Trophoblast cell (in vitro differentiated cells and primary cell): Measurements from ENCODE around the gene SCN2B.

ENCODE experiments used
- DNase-seq, 2 donors: peaks; one replicate each; pipeline ENCODE4 v3.0.0-alpha.2; 2016
- H2AFZ ChIP-seq: 2 replicates; pipeline ENCODE4 v1.6.1; 2013; ENCODE audit warnings: low read length, moderate library complexity, mild to moderate bottlenecking; ENCODE audit not compliant: insufficient read depth, poor library complexity
- H2AK5ac ChIP-seq: 2 replicates; pipeline ENCODE4 v1.6.1; 2013; ENCODE audit warnings: mild to moderate bottlenecking, low read length
- H2BK120ac ChIP-seq: 2 replicates; pipeline ENCODE4 v1.6.1; 2013; ENCODE audit warnings: low read length, mild to moderate bottlenecking, moderate library complexity; ENCODE audit not compliant: insufficient read depth, poor library complexity
- H2BK12ac ChIP-seq: 2 replicates; pipeline ENCODE4 v1.6.1; 2013; ENCODE audit warnings: mild to moderate bottlenecking, low read length, moderate library complexity
- H2BK5ac ChIP-seq: 2 replicates; pipeline ENCODE4 v1.6.1; 2013; ENCODE audit warnings: low read length, low read depth, moderate library complexity, mild to moderate bottlenecking; ENCODE audit not compliant: poor library complexity
- H3K14ac ChIP-seq: 2 replicates; pipeline ENCODE4 v1.6.1; 2013; ENCODE audit warnings: mild to moderate bottlenecking, low read length
- H3K18ac ChIP-seq: 2 replicates; pipeline ENCODE4 v1.6.1; 2013; ENCODE audit warnings: mild to moderate bottlenecking, low read length
- H3K23ac ChIP-seq: 2 replicates; pipeline ENCODE4 v1.6.1; 2013; ENCODE audit warnings: low read length
- H3K27ac ChIP-seq: 2 replicates; pipeline ENCODE4 v1.5.1; 2013; ENCODE audit warnings: low read depth, mild to moderate bottlenecking, inconsistent platforms, low read length, moderate library complexity
- H3K27me3 ChIP-seq: 2 replicates; pipeline ENCODE4 v1.6.1; 2013; ENCODE audit warnings: inconsistent platforms, mild to moderate bottlenecking, low read length, moderate library complexity; ENCODE audit not compliant: insufficient read depth
- H3K36me3 ChIP-seq, 2 experiments: 1 replicate in 1 of 2; 2 replicates in 1 of 2; pipeline ENCODE4 v1.6.1; 2013; ENCODE audit warnings: low read length in 2 of 2, mild to moderate bottlenecking in 2 of 2, moderate library complexity in 1 of 2; ENCODE audit not compliant: insufficient read depth in 2 of 2, control insufficient read depth in 1 of 2
- H3K4ac ChIP-seq: 2 replicates; pipeline ENCODE4 v1.6.1; 2013; ENCODE audit warnings: low read depth, mild to moderate bottlenecking, low read length, moderate library complexity
- H3K4me1 ChIP-seq, 2 experiments: 1 replicate in 1 of 2; 2 replicates in 1 of 2; pipeline ENCODE4 v1.6.1; 2013; ENCODE audit warnings: low read length in 2 of 2, mild to moderate bottlenecking in 2 of 2, moderate library complexity in 1 of 2; ENCODE audit not compliant: insufficient read depth in 2 of 2, control insufficient read depth in 1 of 2
- H3K4me2 ChIP-seq: 2 replicates; pipeline ENCODE4 v1.6.1; 2013; ENCODE audit warnings: inconsistent platforms, mild to moderate bottlenecking, low read length, moderate library complexity
- H3K4me3 ChIP-seq: 2 replicates; pipeline ENCODE4 v1.5.1; 2013; ENCODE audit warnings: mild to moderate bottlenecking, low read depth, low read length, inconsistent platforms
- H3K79me1 ChIP-seq: one replicate; pipeline ENCODE4 v1.6.1; 2013; ENCODE audit warnings: low read length
- H3K79me2 ChIP-seq: 2 replicates; pipeline ENCODE4 v1.6.1; 2013; ENCODE audit warnings: low read length, mild to moderate bottlenecking; ENCODE audit not compliant: control insufficient read depth, insufficient read depth, poor library complexity
- H3K9ac ChIP-seq: 2 replicates; pipeline ENCODE4 v1.6.1; 2013; ENCODE audit warnings: mild to moderate bottlenecking, low read length
- H3K9me3 ChIP-seq: 2 replicates; pipeline ENCODE4 v1.6.1; 2013; ENCODE audit warnings: low read depth, mild to moderate bottlenecking, control low read depth, inconsistent platforms, low read length; ENCODE audit not compliant: insufficient read depth
- H4K12ac ChIP-seq: 2 replicates; pipeline ENCODE4 v1.6.1; 2013; ENCODE audit warnings: low read depth, mild to moderate bottlenecking, low read length, moderate library complexity
- H4K8ac ChIP-seq: 2 replicates; pipeline ENCODE4 v1.6.1; 2013; ENCODE audit warnings: low read depth, mild to moderate bottlenecking, low read length, moderate library complexity
- H4K91ac ChIP-seq: one replicate; pipeline ENCODE4 v1.6.1; 2013; ENCODE audit warnings: low read depth, mild to moderate bottlenecking, low read length, moderate library complexity
- WGBS: extraction: QIAGEN DNeasy Blood & Tissue Kit; methylation state at CpG from one replicate; pipeline ENCODE4 v1.1.7; 2013; ENCODE audit warnings: missing lambda C conversion rate; ENCODE audit not compliant: insufficient read length, insufficient coverage; ENCODE audit errors: extremely low coverage; 5-methylcytosine and 5-hydroxymethylcytosine counted together

Gene SCN2B

DNA sequence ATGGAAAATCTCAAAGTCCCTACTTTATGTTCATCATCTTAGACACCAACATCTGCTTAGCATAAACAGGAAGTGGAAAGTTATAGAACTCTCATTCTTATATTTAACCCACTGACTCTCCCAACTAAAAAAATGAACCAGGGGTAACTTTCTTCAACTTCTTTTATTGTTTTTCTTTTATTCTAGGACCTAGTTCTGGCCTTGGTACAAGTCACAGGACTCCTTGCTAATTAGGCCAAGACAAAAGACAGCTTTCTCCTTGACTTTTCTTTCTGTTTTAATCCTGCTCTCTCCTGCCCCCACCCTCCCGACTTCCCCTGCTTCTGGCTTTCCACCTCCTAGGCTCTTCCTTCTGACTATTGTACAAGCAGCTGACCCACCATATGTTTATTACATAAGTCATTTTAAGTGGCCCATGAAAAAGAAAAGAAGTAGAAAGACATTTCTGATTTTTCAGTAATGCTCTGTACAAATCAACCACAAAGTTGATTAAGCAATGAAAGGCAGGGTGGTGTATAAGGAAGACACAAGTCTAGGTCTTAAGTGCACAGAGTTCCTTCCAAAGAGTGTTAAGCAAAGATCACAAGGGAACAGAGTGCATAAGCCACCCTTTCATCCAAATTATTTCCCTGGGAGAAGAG, 30.1 kb upstream of the SCN2B start:
- no peaks in the 10 kb centered on the region for H3K4me1 ChIP-seq
- no peak overlapping the region for H4K12ac ChIP-seq
- no peak overlapping the region for H3K9ac ChIP-seq
- no peaks in the 10 kb centered on the region for H3K79me2 ChIP-seq
- H3K27me3 ChIP-seq: peaks cover 2% of the 10 kb centered on the region
- no peak overlapping the region for H3K14ac ChIP-seq
- H3K4me3 ChIP-seq: no peak overlapping the region
- H3K79me1 ChIP-seq: no peaks in the 10 kb centered on the region
- no peak overlapping the region for H2AK5ac ChIP-seq
- no peak overlapping the region for H2BK120ac ChIP-seq
- H3K18ac ChIP-seq: no peak overlapping the region
- no CpG with 5 or more reads among the region's 1 CpG for WGBS
- no peak overlapping the region for H3K27ac ChIP-seq
- no peak overlapping the region for H2BK5ac ChIP-seq
- H3K9me3 ChIP-seq: no peaks in the 10 kb centered on the region
- H4K8ac ChIP-seq: no peak overlapping the region
- no peak for DNase-seq
- H3K23ac ChIP-seq: no peak overlapping the region
- no peak overlapping the region for H3K4me2 ChIP-seq
- H2BK12ac ChIP-seq: no peak overlapping the region
- H2AFZ ChIP-seq: no peak overlapping the region
- H3K4ac ChIP-seq: no peak overlapping the region
- no peaks in the 10 kb centered on the region for H3K36me3 ChIP-seq
- no peak overlapping the region for H4K91ac ChIP-seq

- no CpG with 5 or more reads among the region's 9 CpGs for WGBS
- H3K4ac ChIP-seq: no peak overlapping the region
- H4K8ac ChIP-seq: no peak overlapping the region
Measured at GRCh38 chr11:118205606-118206378, 29.4 kb upstream of the SCN2B start.

GRCh38 chr11:118202599-118203422, 26.4 kb upstream of the SCN2B start:
- Histone ChIP-seq H3K23ac (no peak overlapping the region), H3K9ac (no peak overlapping the region), H3K18ac (no peak overlapping the region), H3K79me2 (no peaks in the 10 kb centered on the region), H2BK12ac (no peak overlapping the region), H3K4me2 (no peak overlapping the region), H3K14ac (no peak overlapping the region), H3K27ac (no peak overlapping the region), H4K8ac (no peak overlapping the region), H2BK5ac (no peak overlapping the region), H2BK120ac (no peak overlapping the region), H3K36me3 (no peaks in the 10 kb centered on the region), H4K91ac (no peak overlapping the region), H3K79me1 (no peaks in the 10 kb centered on the region), H2AFZ (no peak overlapping the region), H3K9me3 (no peaks in the 10 kb centered on the region), H3K4me3 (no peak overlapping the region), H3K4ac (no peak overlapping the region), H3K27me3 (peaks cover 2% of the 10 kb centered on the region), H3K4me1 (no peaks in the 10 kb centered on the region), H4K12ac (no peak overlapping the region), H2AK5ac (no peak overlapping the region)
- no CpG with 5 or more reads among the region's 7 CpGs for WGBS
- no peak for DNase-seq

More at GRCh38 chr11:118205606-118206378, 29.4 kb upstream of the SCN2B start:
- H2AK5ac ChIP-seq: no peak overlapping the region
- H3K27me3 ChIP-seq: peaks cover 2% of the 10 kb centered on the region
- no peak overlapping the region for H3K14ac ChIP-seq
- no peak for DNase-seq
- no peak overlapping the region for H3K27ac ChIP-seq
- no peaks in the 10 kb centered on the region for H3K79me2 ChIP-seq
- no peaks in the 10 kb centered on the region for H3K79me1 ChIP-seq
- H4K12ac ChIP-seq: no peak overlapping the region
- no peak overlapping the region for H4K91ac ChIP-seq
- no peak overlapping the region for H2BK5ac ChIP-seq
- H2AFZ ChIP-seq: no peak overlapping the region
- H3K4me1 ChIP-seq: no peaks in the 10 kb centered on the region
- H2BK120ac ChIP-seq: no peak overlapping the region
- no peak overlapping the region for H3K4me3 ChIP-seq
- H3K4me2 ChIP-seq: no peak overlapping the region
- H3K9me3 ChIP-seq: no peaks in the 10 kb centered on the region
- no peak overlapping the region for H2BK12ac ChIP-seq
- no peak overlapping the region for H3K23ac ChIP-seq
- H3K18ac ChIP-seq: no peak overlapping the region
- H3K9ac ChIP-seq: no peak overlapping the region
- H3K36me3 ChIP-seq: no peaks in the 10 kb centered on the region

- H3K79me2 ChIP-seq: no peaks in the 10 kb centered on the region
- no peak overlapping the region for H3K9ac ChIP-seq
- H3K18ac ChIP-seq: no peak overlapping the region
- DNase-seq: no peak
- no peak overlapping the region for H4K91ac ChIP-seq
- peaks cover 2% of the 10 kb centered on the region for H3K27me3 ChIP-seq
- no peaks in the 10 kb centered on the region for H3K79me1 ChIP-seq
- no peak overlapping the region for H3K4ac ChIP-seq
- H2BK12ac ChIP-seq: no peak overlapping the region
- no peak overlapping the region for H2AFZ ChIP-seq
- H4K12ac ChIP-seq: no peak overlapping the region
- no peak overlapping the region for H2BK5ac ChIP-seq
- H3K4me3 ChIP-seq: no peak overlapping the region
- H3K4me1 ChIP-seq: no peaks in the 10 kb centered on the region
- no peak overlapping the region for H3K27ac ChIP-seq
- H2AK5ac ChIP-seq: no peak overlapping the region
- H3K23ac ChIP-seq: no peak overlapping the region
- no peak overlapping the region for H4K8ac ChIP-seq
- H3K4me2 ChIP-seq: no peak overlapping the region
- H3K9me3 ChIP-seq: no peaks in the 10 kb centered on the region
- H3K36me3 ChIP-seq: no peaks in the 10 kb centered on the region
- H3K14ac ChIP-seq: no peak overlapping the region
- WGBS: no CpG with 5 or more reads among the region's 2 CpGs
- H2BK120ac ChIP-seq: no peak overlapping the region
Measured at GRCh38 chr11:118201966-118202365, 25.5 kb upstream of the SCN2B start.
